Adrenal gland (tissue), 12 donors: ENCODE data around the gene LSM10. TPM values are rescaled to one million over a fixed set of nuclear protein-coding genes. Genes with fewer than 3 reads are reported as not detected.

Source experiments
- DNase-seq, 7 donors: peaks; one replicate each; pipeline ENCODE4 v3.0.0-alpha.2; 2019 to 2020
- H3K27ac ChIP-seq, 5 donors: fragments of 200-600 bp; sonication (generic) in 4 of 5; 1 replicate in 3 of 5; 2 replicates in 2 of 5; pipeline versions ENCODE4 v1.5.1 to v1.8.0; 2016 to 2020; ENCODE audit warnings: mild to moderate bottlenecking in 1 of 5
- H3K27me3 ChIP-seq: fragments of 200-600 bp; 2 replicates; pipeline ENCODE4 v1.8.0; 2021
- H3K36me3 ChIP-seq, 2 donors: fragments of 200-600 bp; replicated peaks in 1 of 2; 1 replicate in 1 of 2; 2 replicates in 1 of 2; pipeline versions ENCODE4 v1.5.1 to v1.8.0; 2018 to 2022
- H3K4me1 ChIP-seq, 2 donors: fragments of 200-600 bp; replicated peaks in 1 of 2; 1 replicate in 1 of 2; 2 replicates in 1 of 2; pipeline versions ENCODE4 v1.5.1 to v1.8.0; 2018 to 2021
- H3K4me3 ChIP-seq, 4 donors: fragments of 200-600 bp; sonication (generic) in 3 of 4; one replicate each; pipeline ENCODE4 v1.5.1; 2016 to 2018
- H3K9me3 ChIP-seq, 3 donors: fragments of 200-600 bp; sonication (generic) in 1 of 3; replicated peaks in 1 of 3; 1 replicate in 2 of 3; 2 replicates in 1 of 3; pipeline versions ENCODE4 v1.5.1 to v1.8.0; 2016 to 2021
- CTCF ChIP-seq, 6 experiments: fragments of 450-650 bp in 4 of 6; fragments of 200-600 bp in 2 of 6; sonication (generic) in 1 of 6; IDR thresholded peaks; 1 replicate in 5 of 6; 2 replicates in 1 of 6; pipeline versions ENCODE4 v1.5.1 to v1.8.0; 2016 to 2021; ENCODE audit warnings: antibody characterized with exemption in 6 of 6, mild to moderate bottlenecking in 2 of 6, moderate library complexity in 1 of 6
- POLR2A ChIP-seq, 2 donors: fragments of 450-650 bp; IDR thresholded peaks; one replicate each; pipeline ENCODE4 v1.6.1; 2017; ENCODE audit warnings: antibody characterized with exemption in 2 of 2, mild to moderate bottlenecking in 2 of 2, moderate library complexity in 1 of 2
- WGBS, 4 donors: extraction: QIAGEN DNeasy Blood & Tissue Kit in 2 of 4; methylation state at CpG; one replicate each; pipeline versions ENCODE4 v1.1.5 to v1.1.7; 2013 to 2017; 5-methylcytosine and 5-hydroxymethylcytosine counted together
- intact Hi-C, 2 donors: fragments of 100-400 bp; cut with DNase I; formaldehyde crosslinking; loops; one replicate each; pipeline versions ENCODE4 v1.14.1 to v1.15.0; 2022 to 2023
- polyA plus RNA-seq, 3 donors: library from polyadenylated mRNA; stranded (reverse); fragments of 200-250 nt in 2 of 3; fragments of 350-450 nt in 1 of 3; fragmentation: Illumina TruSeq in 1 of 3; extraction: RNeasy Lipid Tissue Mini Kit (QIAGEN cat#74804) in 1 of 3; gene quantifications; one replicate each; pipeline ENCODE4 v1.2.3, GENCODE V29; 2013 to 2014
- total RNA-seq, 9 donors: library from RNA; depleted of rRNA in 4 of 9; stranded (reverse); fragments of >200 nt in 4 of 9; fragments of 120-200 nt in 1 of 9; fragmentation: NEBNext Ultra II Directional in 1 of 9; extraction: Animal tissue kit (Norgen Biotek cat#: 25700) in 1 of 9; gene quantifications; one replicate each; pipeline versions ENCODE4 v1.1.0 to v1.2.4, GENCODE V29; 2013 to 2023
- donor health status: healthy with polysubstance abuse.
- donor health status: Bipolar disorder and iron deficiency.
- donor health status: DM: yes; HTN: yes; CAD: no.
- donor health status: DM: no; HTN: no; CAD: no.
- donor health status: DM: no; HTN: no; CAD: no.
- donor health status: DM: yes; HTN: yes; CAD: no.

LSM10 gene
- total and polyA plus RNA-seq, 12 donors, result 13.2 to 48.7 (median 34.9) TPM

GRCh38 chr1:36383240-36383639 is 14.5 kb downstream of the LSM10 start:
- Histone ChIP-seq H3K36me3 (no peaks in the 10 kb centered on the region), H3K27ac (no peak overlapping the region), H3K4me1 (peaks cover 40 to 59% of the 10 kb centered on the region in 2 donors), H3K4me3 (no peak overlapping the region), H3K27me3 (no peaks in the 10 kb centered on the region), H3K9me3 (no peaks in the 10 kb centered on the region)
- DNase-seq, result peak in 1 of 7 donors; percentile 40
- intact Hi-C loops, result no loop called here
- 70 to 100% (median 84%) methylated on average over 2 to 4 of the region's 4 CpGs for WGBS, 4 donors
- TF ChIP-seq CTCF (IDR thresholded peaks at IDR 0.05), result no peak
- TF ChIP-seq POLR2A (IDR thresholded peaks at IDR 0.05), result no peak

GRCh38 chr1:36382669-36383068 is 15.0 kb downstream of the LSM10 start:
- no peak for TF ChIP-seq POLR2A (IDR thresholded peaks at IDR 0.05)
- TF ChIP-seq CTCF (IDR thresholded peaks at IDR 0.05), result no peak
- Histone ChIP-seq H3K4me3 (no peak overlapping the region), H3K27me3 (no peaks in the 10 kb centered on the region), H3K4me1 (peaks cover 40 to 54% of the 10 kb centered on the region in 2 donors), H3K36me3 (no peaks in the 10 kb centered on the region), H3K27ac (no peak overlapping the region), H3K9me3 (no peaks in the 10 kb centered on the region)
- WGBS, 4 donors, result 96 to 99% (median 97%) methylated on average over 4 of the region's 4 CpGs
- DNase-seq, result no peak
- intact Hi-C loops, result no loop called here

GRCh38 chr1:36382231-36382630 is 15.5 kb downstream of the LSM10 start:
- no peaks in the 10 kb centered on the region for H3K9me3 ChIP-seq
- no peaks in the 10 kb centered on the region for H3K27me3 ChIP-seq
- no peak overlapping the region for H3K4me3 ChIP-seq
- H3K4me1 ChIP-seq, result peaks cover 35 to 50% of the 10 kb centered on the region in 2 donors
- H3K36me3 ChIP-seq, result no peaks in the 10 kb centered on the region
- intact Hi-C loops, result no loop called here
- no peak for TF ChIP-seq CTCF (IDR thresholded peaks at IDR 0.05)
- TF ChIP-seq POLR2A (IDR thresholded peaks at IDR 0.05), result no peak
- 93 to 98% (median 96%) methylated on average over 9 of the region's 9 CpGs for WGBS, 4 donors
- H3K27ac ChIP-seq, result no peak overlapping the region
- DNase-seq, result no peak

- Histone ChIP-seq H3K9me3 (no peaks in the 10 kb centered on the region), H3K27ac (peak overlapping the region in 1 of 5 donors; percentile 75), H3K4me3 (no peak overlapping the region), H3K36me3 (no peaks in the 10 kb centered on the region), H3K27me3 (no peaks in the 10 kb centered on the region), H3K4me1 (peaks cover 28 to 47% of the 10 kb centered on the region in 2 donors)
- TF ChIP-seq POLR2A (IDR thresholded peaks at IDR 0.05) (no peak), CTCF (IDR thresholded peaks at IDR 0.05) (no peak)
- intact Hi-C loops, result no loop called here
- WGBS, 4 donors, result 93 to 98% (median 95%) methylated on average over 5 of the region's 5 CpGs
- no peak for DNase-seq
Measured at GRCh38 chr1:36381405-36381804, 16.3 kb downstream of the LSM10 start.
